Right ventricle myocardium inferior (tissue), 1 donor: ENCODE measurements around the gene PITPNM1. TPM values are rescaled to one million over a fixed set of nuclear protein-coding genes. Genes with fewer than 3 reads are reported as not detected.

Experiments
- ATAC-seq: fragments of 200-7000 bp; cut with Tn5 transposase; one replicate; pipeline ENCODE4 v1.9.1; 2020; ENCODE audit warnings: mild to moderate bottlenecking, moderate library complexity
- DNase-seq: peaks from one replicate; pipeline ENCODE4 v3.0.0; 2021; ENCODE audit errors: missing footprints
- intact Hi-C: fragments of 100-400 bp; cut with DNase I; formaldehyde crosslinking; loops from one replicate; pipeline ENCODE4 v1.11.0; 2022
- microRNA-seq: library from miRNA; unstranded; fragments of <30 nt; microRNA quantifications from one replicate; pipeline ENCODE4 v1.2.0, GENCODE V29; 2020
- total RNA-seq: library from RNA; stranded (reverse); fragmentation: NEBNext Ultra II Directional; extraction: Animal tissue kit (Norgen Biotek cat#: 25700); gene quantifications from one replicate; pipeline ENCODE4 v1.2.1, GENCODE V29; 2021
- donor health status: DM: no; HTN: yes; CAD: no; lungs with severe emphysema.

Gene PITPNM1
- total RNA-seq, 1 donor from 2014 or later: 42.6 TPM

GRCh38 chr11:67456068-67456705 lies 49.0 kb downstream of the PITPNM1 start:
- intact Hi-C loops: no loop called here
- ATAC-seq: no peak
- no peak for DNase-seq

DNA sequence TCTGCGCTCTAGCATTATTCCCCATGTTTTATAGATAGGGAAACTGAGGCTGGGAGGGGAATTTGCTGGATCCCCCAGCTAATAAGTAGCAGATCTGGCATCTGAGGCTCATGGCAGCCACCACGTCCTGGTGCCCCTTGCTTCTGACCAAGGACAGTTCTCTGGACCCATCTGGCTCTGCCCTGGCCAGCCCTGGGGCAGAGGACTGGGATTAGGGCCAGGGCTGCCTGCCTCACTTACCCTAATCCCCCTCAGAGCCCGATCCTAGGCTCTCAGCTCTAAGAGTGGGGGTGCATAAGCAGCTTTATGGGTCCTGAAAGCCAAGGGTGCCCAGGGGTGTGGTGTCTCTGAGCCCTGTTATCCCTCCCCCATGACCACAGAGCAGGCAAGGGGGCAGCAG lies 50.1 kb downstream of the PITPNM1 start, which contains the start of gene CABP4:
CABP4 (plus strand) TSS at position 301 of the 400 bp plus-strand sequence; CDS start at position 371, 70 bp downstream.
- ATAC-seq: no peak
- intact Hi-C loops: no loop called here
- DNase-seq: no peak

- intact Hi-C loops: no loop called here
- ATAC-seq (no peak), DNase-seq (no peak)
Observed at GRCh38 chr11:67453816-67454732, 51.1 kb downstream of the PITPNM1 start.

- ATAC-seq (no peak), DNase-seq (no peak)
- intact Hi-C loops: no loop called here
Observed at GRCh38 chr11:67452141-67452952, 52.8 kb downstream of the PITPNM1 start, which contains the start of gene GPR152. Gene GPR152 (minus strand): TSS chr11:67452729. CDS start chr11:67452724, 5 bp downstream.

GRCh38 chr11:67451658-67451976 lies 53.5 kb downstream of the PITPNM1 start:
- DNase-seq (no peak), ATAC-seq (no peak)
- intact Hi-C loops: no loop called here

DNA sequence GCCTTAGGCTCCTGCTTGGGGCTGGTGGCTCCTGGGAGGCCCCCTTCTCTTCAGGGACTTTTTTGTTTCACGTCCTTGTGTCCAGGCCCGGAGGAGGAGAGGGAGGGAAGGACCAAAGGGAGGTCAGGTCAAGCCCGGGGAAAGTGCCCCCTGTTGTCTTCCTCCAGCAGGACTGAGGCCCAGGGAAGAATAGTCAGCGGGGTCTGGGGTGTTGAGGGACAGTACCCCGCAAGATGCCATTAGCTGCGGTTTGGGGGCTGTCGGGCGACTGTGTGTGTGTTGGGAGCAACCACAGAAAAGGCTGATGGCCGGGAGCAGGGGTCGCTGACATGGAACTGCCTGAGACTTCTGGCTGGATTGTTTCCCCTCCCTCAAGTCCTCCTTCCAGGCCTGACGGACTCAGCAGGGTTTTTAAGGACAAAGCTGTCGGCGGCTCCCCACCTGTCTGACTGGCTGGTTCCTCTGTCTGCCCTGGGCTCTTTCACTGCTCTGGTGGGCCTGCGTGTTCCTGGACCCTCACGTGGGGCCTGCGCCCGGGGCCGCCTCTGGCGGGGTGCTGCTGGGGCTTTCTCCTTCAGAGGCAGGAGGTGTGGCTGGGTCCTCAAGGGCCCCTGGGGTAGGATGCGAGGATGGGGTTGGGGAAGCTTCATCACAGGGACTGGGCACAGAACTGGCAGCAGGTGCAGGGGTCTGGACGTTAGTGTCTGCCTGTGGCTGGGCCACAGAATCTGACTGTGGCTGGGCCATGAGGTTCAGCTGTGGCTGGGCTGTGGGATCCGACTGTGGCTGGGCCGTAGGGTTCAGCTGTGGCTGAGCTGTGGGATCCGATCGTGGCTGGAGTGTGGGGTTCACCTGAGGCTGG lies 54.1 kb downstream of the PITPNM1 start:
- ATAC-seq (no peak), DNase-seq (no peak)
- intact Hi-C loops: no loop called here

GRCh38 chr11:67449116-67449844 lies 55.9 kb downstream of the PITPNM1 start:
- ATAC-seq: peak; percentile 35
- peak; percentile 62 for DNase-seq
- intact Hi-C loops: no loop called here

GRCh38 chr11:67448220-67448609 lies 56.9 kb downstream of the PITPNM1 start:
- ATAC-seq (no peak), DNase-seq (no peak)
- intact Hi-C loops: no loop called here

- ATAC-seq: no peak
- intact Hi-C loops: no loop called here
- DNase-seq: no peak
Observed at GRCh38 chr11:67445515-67445914, 59.6 kb downstream of the PITPNM1 start.

- intact Hi-C loops: loop anchor here (2.0 kb wide), 1 partner anchor 26 kb away; the partner anchor contains the start of gene TMEM134
- DNase-seq (no peak), ATAC-seq (no peak)
Observed at GRCh38 chr11:67442504-67443404, 62.4 kb downstream of the PITPNM1 start.

Small RNA genes lying within 50 kb of the gene (microRNA-seq; reads per million reads assigned to microRNA genes)
- gene MIR6752: not detected

Other genes with a start within 250 kb of the PITPNM1 start
- 54.1 TPM for gene GRK2, start 238.9 kb downstream of the PITPNM1 start, total RNA-seq
- gene ANKRD13D, start 216.1 kb downstream of the PITPNM1 start, total RNA-seq: 15.2 TPM
- 15.8 TPM for gene SSH3, start 201.8 kb downstream of the PITPNM1 start, total RNA-seq
- gene POLD4, start 151.8 kb downstream of the PITPNM1 start, total RNA-seq: 49.7 TPM
- 0.51 TPM for gene CLCF1, start 131.8 kb downstream of the PITPNM1 start, total RNA-seq
- gene RAD9A, start 113.4 kb downstream of the PITPNM1 start, total RNA-seq: 6.9 TPM
- 112 TPM for gene PPP1CA, start 103.5 kb downstream of the PITPNM1 start, total RNA-seq
- 1.3 TPM for gene TBC1D10C, start 101.3 kb downstream of the PITPNM1 start, total RNA-seq
- gene CARNS1, start 89.7 kb downstream of the PITPNM1 start, total RNA-seq: 14.1 TPM
- 27.8 TPM for gene RPS6KB2, start 76.9 kb downstream of the PITPNM1 start, total RNA-seq
- gene PTPRCAP, start 67.7 kb downstream of the PITPNM1 start, total RNA-seq: 1.7 TPM
- gene CORO1B, start 61.9 kb downstream of the PITPNM1 start, total RNA-seq: 26.6 TPM
- gene GPR152, start 52.6 kb downstream of the PITPNM1 start, total RNA-seq: not detected
- 1.1 TPM for gene CABP4, start 50.0 kb downstream of the PITPNM1 start, total RNA-seq
- 85.3 TPM for gene TMEM134, start 36.1 kb downstream of the PITPNM1 start, total RNA-seq
- 57.4 TPM for gene AIP, start 22.3 kb downstream of the PITPNM1 start, total RNA-seq
- 67.3 TPM for gene CDK2AP2, start 2.8 kb upstream of the PITPNM1 start, total RNA-seq
- not detected for gene CABP2, start 18.1 kb upstream of the PITPNM1 start, total RNA-seq
- 393 TPM for gene GSTP1, start 78.4 kb upstream of the PITPNM1 start, total RNA-seq
- gene NDUFV1, start 101.6 kb upstream of the PITPNM1 start, total RNA-seq: 724 TPM
- gene NUDT8, start 124.6 kb upstream of the PITPNM1 start, total RNA-seq: 104 TPM
- gene TBX10, start 134.4 kb upstream of the PITPNM1 start, total RNA-seq: 0.41 TPM
- not detected for gene ACY3, start 145.4 kb upstream of the PITPNM1 start, total RNA-seq
- not detected for gene ALDH3B2, start 169.3 kb upstream of the PITPNM1 start, total RNA-seq